CD4-positive, alpha-beta T cell (primary cell): Measurements from ENCODE around the gene P3H1. TPM values are rescaled to one million over a fixed set of nuclear protein-coding genes. Genes with fewer than 3 reads are reported as not detected.

Source experiments
- ATAC-seq: fragments of 200-7000 bp; cut with Tn5 transposase; one replicate; pipeline ENCODE4 v1.10.0; 2022; ENCODE audit warnings: mild to moderate bottlenecking; ENCODE audit not compliant: poor library complexity
- CTCF ChIA-PET: fragments of 350-600 bp; sonication (Branson Sonifier 250); formaldehyde crosslinking; loops from one replicate; lab custom pipeline; 2021; ENCODE audit warnings: antibody characterized with exemption, inconsistent platforms; lab: Charles Lee
- POLR2A ChIA-PET: fragments of 350-600 bp; sonication (Branson Sonifier 250); formaldehyde crosslinking; loops from one replicate; lab custom pipeline; 2021; ENCODE audit warnings: antibody characterized with exemption, inconsistent platforms; lab: Charles Lee
- DNase-seq, 14 experiments: peaks; one replicate each; pipeline ENCODE4 v3.0.0-alpha.2; 2013 to 2020; ENCODE audit warnings: mixed read lengths in 2 of 14
- H3K27ac ChIP-seq, 2 donors: one replicate each; pipeline versions ENCODE4 v1.5.1 to v1.7.0; 2013; ENCODE audit warnings: low read length in 2 of 2, low read depth in 1 of 2, mild to moderate bottlenecking in 1 of 2
- H3K27me3 ChIP-seq, 2 experiments: 1 replicate in 1 of 2; 2 replicates in 1 of 2; pipeline versions ENCODE4 v1.6.1 to v1.7.0; 2013; ENCODE audit warnings: low read length in 2 of 2, control low read depth in 1 of 2, mild to moderate bottlenecking in 1 of 2, moderate library complexity in 1 of 2; ENCODE audit not compliant: insufficient read depth in 2 of 2, control insufficient read depth in 1 of 2
- H3K36me3 ChIP-seq: one replicate; pipeline ENCODE4 v1.6.1; 2013; ENCODE audit warnings: low read length, control low read depth; ENCODE audit not compliant: insufficient read depth
- H3K4me1 ChIP-seq: one replicate; pipeline ENCODE4 v1.6.1; 2013; ENCODE audit warnings: low read length, control low read depth; ENCODE audit not compliant: insufficient read depth
- H3K4me3 ChIP-seq: one replicate; pipeline ENCODE4 v1.5.1; 2013; ENCODE audit warnings: mild to moderate bottlenecking, low read length, moderate library complexity
- H3K9me3 ChIP-seq, 2 experiments: 1 replicate in 1 of 2; 2 replicates in 1 of 2; pipeline versions ENCODE4 v1.6.1 to v1.7.0; 2013; ENCODE audit warnings: low read length in 2 of 2, mild to moderate bottlenecking in 2 of 2, control low read depth in 1 of 2, moderate library complexity in 1 of 2; ENCODE audit not compliant: control insufficient read depth in 1 of 2, insufficient read depth in 1 of 2
- H3K27ac Mint-ChIP-seq: one replicate; pipeline ENCODE4 v1.8.0; 2020; ENCODE audit warnings: mixed read lengths
- H3K27me3 Mint-ChIP-seq: one replicate; pipeline ENCODE4 v1.8.0; 2021; ENCODE audit warnings: mixed read lengths
- H3K36me3 Mint-ChIP-seq: one replicate; pipeline ENCODE4 v1.8.0; 2021; ENCODE audit warnings: low read depth, mixed read lengths
- H3K4me1 Mint-ChIP-seq: one replicate; pipeline ENCODE4 v1.8.0; 2021; ENCODE audit warnings: low read depth, mixed read lengths
- H3K4me3 Mint-ChIP-seq: one replicate; pipeline ENCODE4 v1.8.0; 2020; ENCODE audit warnings: mild to moderate bottlenecking, mixed read lengths
- H3K9me3 Mint-ChIP-seq: one replicate; pipeline ENCODE4 v1.8.0; 2020; ENCODE audit warnings: mixed read lengths
- CTCF ChIP-seq: fragments of 200-600 bp; IDR thresholded peaks from one replicate; pipeline ENCODE4 v1.8.0; 2022; ENCODE audit warnings: antibody characterized with exemption, mild to moderate bottlenecking
- intact Hi-C, 2 experiments: fragments of 100-400 bp; cut with DNase I in 1 of 2; cut with micrococcal nuclease in 1 of 2; formaldehyde crosslinking; loops; one replicate each; pipeline versions ENCODE4 v1.15.1 to v1.9.0; 2023 to 2025; cut with DNase I, micrococcal nuclease
- total RNA-seq, 174 experiments: library from RNA in 2 of 174; stranded (reverse) in 2 of 174; gene quantifications; one replicate each; pipeline ENCODE4 v1.2.3 and lab custom pipeline; 2021 to 2026

P3H1 gene
- total RNA-seq, 2 experiments from 2014 or later, result 17.6 to 20.9 TPM

GRCh38 chr1:42780176-42780575, 13.3 kb upstream of the P3H1 start:
- no peak for TF ChIP-seq CTCF
- H3K27ac Mint-ChIP-seq, result no peak overlapping the region
- H3K9me3 Mint-ChIP-seq, result no peaks in the 10 kb centered on the region
- ChIA-PET CTCF (interaction anchor here (0.5 to 1.2 kb wide), 2 partner anchors 14 kb away, joined by 3 read pairs; no protein-coding TSS in a partner anchor), POLR2A (interaction anchor here (2.4 kb wide), 1 partner anchor 13 kb away, joined by 12 read pairs; the partner anchor contains the start of genes C1orf50 and P3H1)
- DNase-seq, result no peak
- no peak overlapping the region for H3K27ac ChIP-seq
- H3K36me3 ChIP-seq, result peaks cover 55% of the 10 kb centered on the region
- no peak overlapping the region for H3K4me3 Mint-ChIP-seq
- H3K27me3 ChIP-seq, result no peaks in the 10 kb centered on the region
- no peaks in the 10 kb centered on the region for H3K9me3 ChIP-seq
- peaks cover 8% of the 10 kb centered on the region for H3K4me1 Mint-ChIP-seq
- intact Hi-C loops, result loop anchor here in 1 of 2 experiments (5.0 kb wide), 1 partner anchor 1572 kb away; no protein-coding TSS in a partner anchor
- peaks cover 8% of the 10 kb centered on the region for H3K4me1 ChIP-seq
- H3K36me3 Mint-ChIP-seq, result peaks cover 72% of the 10 kb centered on the region
- no peak for ATAC-seq
- H3K4me3 ChIP-seq, result no peak overlapping the region
- H3K27me3 Mint-ChIP-seq, result no peaks in the 10 kb centered on the region

GRCh38 chr1:42779725-42780124, 12.9 kb upstream of the P3H1 start:
- no peak for TF ChIP-seq CTCF
- ATAC-seq (no peak), DNase-seq (no peak)
- no peaks in the 10 kb centered on the region for H3K27me3 Mint-ChIP-seq
- peaks cover 7% of the 10 kb centered on the region for H3K4me1 Mint-ChIP-seq
- Histone ChIP-seq H3K36me3 (peaks cover 60% of the 10 kb centered on the region), H3K4me1 (peaks cover 3% of the 10 kb centered on the region), H3K27ac (no peak overlapping the region), H3K9me3 (no peaks in the 10 kb centered on the region), H3K27me3 (no peaks in the 10 kb centered on the region), H3K4me3 (no peak overlapping the region)
- peaks cover 76% of the 10 kb centered on the region for H3K36me3 Mint-ChIP-seq
- CTCF ChIA-PET, result interaction anchor here (0.5 to 3.9 kb wide), 2 partner anchors 14 to 294 kb away, joined by 3 to 19 read pairs; no protein-coding TSS in a partner anchor
- no peaks in the 10 kb centered on the region for H3K9me3 Mint-ChIP-seq
- no peak overlapping the region for H3K4me3 Mint-ChIP-seq
- intact Hi-C loops, result loop anchor here (2.0 to 5.0 kb wide), 3 partner anchors 133 to 1573 kb away; no protein-coding TSS in a partner anchor
- H3K27ac Mint-ChIP-seq, result no peak overlapping the region
- POLR2A ChIA-PET, result interaction anchor here (1.0 to 2.4 kb wide), 2 partner anchors 10 to 13 kb away, joined by 5 to 12 read pairs; partner anchors contain the start of genes C1orf50 and P3H1

GRCh38 chr1:42777852-42778251, 11.0 kb upstream of the P3H1 start:
- H3K9me3 ChIP-seq, result no peaks in the 10 kb centered on the region
- intact Hi-C loops, result loop anchor here (1.0 to 5.0 kb wide), 4 partner anchors 134 to 295 kb away; no protein-coding TSS in a partner anchor
- no peaks in the 10 kb centered on the region for H3K27me3 Mint-ChIP-seq
- H3K27ac Mint-ChIP-seq, result no peak overlapping the region
- no peak overlapping the region for H3K4me3 ChIP-seq
- H3K36me3 ChIP-seq, result peaks cover 77% of the 10 kb centered on the region
- CTCF ChIA-PET, result interaction anchor here (0.8 to 3.9 kb wide), 5 partner anchors 39 to 303 kb away, joined by 3 to 19 read pairs (median 7); partner anchors contain the start of genes ERMAP and SVBP
- no peaks in the 10 kb centered on the region for H3K9me3 Mint-ChIP-seq
- peaks cover 6% of the 10 kb centered on the region for H3K4me1 Mint-ChIP-seq
- no peaks in the 10 kb centered on the region for H3K27me3 ChIP-seq
- peaks cover 89% of the 10 kb centered on the region for H3K36me3 Mint-ChIP-seq
- DNase-seq (peak in 8 of 14 experiments; percentile 6 to 59 (median 25)), ATAC-seq (peak; percentile 84)
- H3K4me1 ChIP-seq, result no peaks in the 10 kb centered on the region
- TF ChIP-seq CTCF, result peak; percentile 36
- H3K4me3 Mint-ChIP-seq, result no peak overlapping the region
- POLR2A ChIA-PET, result interaction anchor here (1.0 kb wide), 1 partner anchor 11 kb away, joined by 5 read pairs; the partner anchor contains the start of genes C1orf50 and P3H1
- no peak overlapping the region for H3K27ac ChIP-seq
